ENCODE data around the gene NME9.

- TF ChIP-seq CTCF (IDR thresholded peaks at IDR 0.05) (no peak), POLR2A (IDR thresholded peaks at IDR 0.05) (no peak), EP300 (IDR thresholded peaks at IDR 0.05) (no peak)
Observed at GRCh38 chr3:138354376-138354775, 24.7 kb upstream of the NME9 start.

Measured in tibial nerve (tissue), 4 donors.